ENCODE results near the gene KCNT1.

GRCh38 chr9:135756576-135756975 lies 54.6 kb downstream of the KCNT1 start:
- TF ChIP-seq CTCF (IDR thresholded peaks at IDR 0.05; ENCODE audit: low read depth, low read length, poor library complexity, severe bottlenecking): no peak
- no peak for TF ChIP-seq EZH2phosphoT487 (IDR thresholded peaks at IDR 0.05; ENCODE audit: borderline replicate concordance, low read length)

Data from DOHH2 (cell line).